ENCODE data around the gene SPIRE2. TPM values are rescaled to one million over a fixed set of nuclear protein-coding genes. Genes with fewer than 3 reads are reported as not detected.

SPIRE2 gene
- total RNA-seq, 2 donors from 2014 or later = 2.0 TPM; not detected in 1

GRCh38 chr16:89853306-89853993, 25.2 kb downstream of the SPIRE2 start:
- TF ChIP-seq, protein P1, sequence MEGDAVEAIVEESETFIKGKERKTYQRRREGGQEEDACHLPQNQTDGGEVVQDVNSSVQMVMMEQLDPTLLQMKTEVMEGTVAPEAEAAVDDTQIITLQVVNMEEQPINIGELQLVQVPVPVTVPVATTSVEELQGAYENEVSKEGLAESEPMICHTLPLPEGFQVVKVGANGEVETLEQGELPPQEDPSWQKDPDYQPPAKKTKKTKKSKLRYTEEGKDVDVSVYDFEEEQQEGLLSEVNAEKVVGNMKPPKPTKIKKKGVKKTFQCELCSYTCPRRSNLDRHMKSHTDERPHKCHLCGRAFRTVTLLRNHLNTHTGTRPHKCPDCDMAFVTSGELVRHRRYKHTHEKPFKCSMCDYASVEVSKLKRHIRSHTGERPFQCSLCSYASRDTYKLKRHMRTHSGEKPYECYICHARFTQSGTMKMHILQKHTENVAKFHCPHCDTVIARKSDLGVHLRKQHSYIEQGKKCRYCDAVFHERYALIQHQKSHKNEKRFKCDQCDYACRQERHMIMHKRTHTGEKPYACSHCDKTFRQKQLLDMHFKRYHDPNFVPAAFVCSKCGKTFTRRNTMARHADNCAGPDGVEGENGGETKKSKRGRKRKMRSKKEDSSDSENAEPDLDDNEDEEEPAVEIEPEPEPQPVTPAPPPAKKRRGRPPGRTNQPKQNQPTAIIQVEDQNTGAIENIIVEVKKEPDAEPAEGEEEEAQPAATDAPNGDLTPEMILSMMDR (IDR thresholded peaks at IDR 0.05) = no peak
- no peak overlapping the region for H3K4me3 ChIP-seq
- no peaks in the 10 kb centered on the region for H3K4me1 ChIP-seq (ENCODE audit: control insufficient read depth in 1 of 2, low read depth in 2 of 2)
- no peaks in the 10 kb centered on the region for H3K36me3 ChIP-seq
- no peak for DNase-seq (ENCODE audit: low spot score)
- no peak for ATAC-seq (ENCODE audit: insufficient number of reproducible peaks, low FRiP score, low read depth)
- H3K27me3 ChIP-seq (replicated peaks; ENCODE audit: insufficient read depth) = no peaks in the 10 kb centered on the region
- no peak overlapping the region for H3K27ac ChIP-seq
- H3K9me3 ChIP-seq = no peaks in the 10 kb centered on the region

DNA sequence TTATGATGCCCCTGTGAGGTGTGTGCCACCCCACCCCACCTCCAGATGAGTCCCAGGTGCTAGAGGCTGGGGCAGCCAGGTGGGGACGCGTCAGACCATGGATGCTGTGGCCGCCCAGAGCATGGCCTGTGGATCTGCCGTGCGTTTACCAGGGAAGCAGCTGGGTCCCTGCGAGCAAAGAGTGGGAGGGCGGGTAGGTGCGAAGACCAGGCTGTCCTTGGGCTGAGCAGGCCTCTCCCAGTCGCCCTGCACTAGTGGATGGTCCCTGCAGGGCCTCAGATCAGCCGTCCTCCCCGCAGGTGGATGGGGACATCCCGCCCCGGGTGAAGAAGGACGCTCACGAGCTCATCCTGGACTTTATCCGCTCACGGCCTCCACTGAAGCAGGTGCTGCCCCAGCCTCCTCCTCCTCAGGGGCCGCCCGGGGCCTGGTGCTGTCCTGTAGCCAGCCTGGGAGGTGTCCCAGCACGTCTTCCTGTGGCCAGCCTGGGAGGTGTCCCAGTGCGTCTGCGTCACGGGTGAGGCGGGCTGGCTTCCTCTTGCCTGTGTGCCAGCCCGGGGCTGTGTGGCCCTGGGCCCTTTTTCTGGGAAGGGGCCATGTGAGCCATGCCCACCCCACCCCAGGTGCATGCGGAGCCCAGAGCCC, 27.1 kb downstream of the SPIRE2 start:
- no peaks in the 10 kb centered on the region for H3K36me3 ChIP-seq
- DNase-seq (ENCODE audit: low spot score) (no peak), ATAC-seq (ENCODE audit: insufficient number of reproducible peaks, low FRiP score, low read depth) (no peak)
- no peak overlapping the region for H3K4me3 ChIP-seq
- no peaks in the 10 kb centered on the region for H3K4me1 ChIP-seq (ENCODE audit: control insufficient read depth in 1 of 2, low read depth in 2 of 2)
- H3K27me3 ChIP-seq (replicated peaks; ENCODE audit: insufficient read depth) = no peaks in the 10 kb centered on the region
- no peak overlapping the region for H3K27ac ChIP-seq
- H3K9me3 ChIP-seq = no peaks in the 10 kb centered on the region
- TF ChIP-seq, protein P1 (IDR thresholded peaks at IDR 0.05) = no peak

DNA sequence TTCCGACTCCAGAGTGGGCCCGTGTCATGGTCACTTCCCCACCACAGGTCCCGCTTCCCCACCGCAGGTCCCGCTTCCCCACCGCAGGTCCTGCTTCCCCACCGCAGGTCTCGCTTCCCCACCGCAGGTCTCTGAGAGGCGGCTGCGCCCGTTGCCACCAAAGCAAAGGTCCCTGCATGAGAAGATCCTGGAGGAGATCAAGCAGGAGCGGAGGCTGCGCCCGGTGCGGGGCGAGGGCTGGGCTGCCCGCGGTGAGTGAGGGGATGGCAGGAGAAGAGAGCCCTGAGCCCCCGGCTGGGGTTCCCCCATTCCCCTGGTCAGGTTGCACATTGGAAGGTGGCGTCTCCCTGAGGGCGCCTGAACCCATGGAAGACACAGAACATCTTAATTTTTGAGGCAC, 27.7 kb downstream of the SPIRE2 start:
- Histone ChIP-seq H3K4me3 (no peak overlapping the region), H3K9me3 (no peaks in the 10 kb centered on the region), H3K27me3 (replicated peaks; ENCODE audit: insufficient read depth) (no peaks in the 10 kb centered on the region), H3K27ac (no peak overlapping the region), H3K4me1 (ENCODE audit: control insufficient read depth in 1 of 2, low read depth in 2 of 2) (no peaks in the 10 kb centered on the region), H3K36me3 (no peaks in the 10 kb centered on the region)
- TF ChIP-seq, protein P1 (IDR thresholded peaks at IDR 0.05) = no peak
- DNase-seq (ENCODE audit: low spot score) (no peak), ATAC-seq (ENCODE audit: insufficient number of reproducible peaks, low FRiP score, low read depth) (no peak)

DNA sequence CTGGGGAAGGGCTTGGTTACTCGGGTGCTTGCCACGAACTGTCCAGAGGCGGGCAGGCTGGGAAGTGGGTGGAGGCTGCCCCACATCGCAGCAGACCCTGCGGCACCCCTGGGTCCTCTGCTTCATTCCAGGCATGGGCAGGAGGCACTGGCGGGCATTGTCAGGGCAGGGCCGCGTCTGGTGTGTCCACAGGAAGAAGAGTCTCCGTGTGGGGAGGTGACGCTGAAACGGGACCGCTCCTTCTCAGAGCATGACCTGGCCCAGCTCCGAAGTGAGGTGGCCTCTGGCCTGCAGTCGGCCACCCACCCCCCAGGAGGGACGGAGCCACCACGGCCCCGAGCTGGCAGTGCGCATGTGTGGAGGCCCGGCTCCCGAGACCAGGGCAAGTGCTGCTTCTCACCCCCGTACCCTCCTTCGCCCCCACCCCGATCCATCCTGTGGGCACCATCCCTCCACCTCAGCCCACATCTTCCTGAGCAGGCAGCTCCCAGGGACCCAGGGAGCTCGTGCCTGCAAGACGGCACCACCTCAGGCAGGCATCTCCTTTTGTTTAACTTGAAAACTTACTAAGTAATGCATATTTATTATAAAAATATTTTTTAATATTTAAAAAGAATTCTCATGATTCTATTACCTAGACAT, 30.8 kb downstream of the SPIRE2 start:
- Histone ChIP-seq H3K4me3 (no peak overlapping the region), H3K4me1 (ENCODE audit: control insufficient read depth in 1 of 2, low read depth in 2 of 2) (no peaks in the 10 kb centered on the region), H3K27ac (no peak overlapping the region), H3K27me3 (replicated peaks; ENCODE audit: insufficient read depth) (no peaks in the 10 kb centered on the region), H3K9me3 (no peaks in the 10 kb centered on the region), H3K36me3 (no peaks in the 10 kb centered on the region)
- no peak for DNase-seq (ENCODE audit: low spot score)
- TF ChIP-seq, protein P1 (IDR thresholded peaks at IDR 0.05) = no peak
- no peak for ATAC-seq (ENCODE audit: insufficient number of reproducible peaks, low FRiP score, low read depth)

- TF ChIP-seq, protein P1 (IDR thresholded peaks at IDR 0.05) = no peak
- no peak for ATAC-seq (ENCODE audit: insufficient number of reproducible peaks, low FRiP score, low read depth)
- H3K4me3 ChIP-seq = no peak overlapping the region
- H3K27ac ChIP-seq = no peak overlapping the region
- H3K27me3 ChIP-seq (replicated peaks; ENCODE audit: insufficient read depth) = no peaks in the 10 kb centered on the region
- H3K4me1 ChIP-seq (ENCODE audit: control insufficient read depth in 1 of 2, low read depth in 2 of 2) = no peaks in the 10 kb centered on the region
- H3K36me3 ChIP-seq = no peaks in the 10 kb centered on the region
- no peak for DNase-seq (ENCODE audit: low spot score)
- H3K9me3 ChIP-seq = no peaks in the 10 kb centered on the region
Measured at GRCh38 chr16:89859615-89860007, 31.3 kb downstream of the SPIRE2 start.
